Breast epithelium (tissue), 4 donors: Measurements from ENCODE around the gene PLB1. TPM values are rescaled to one million over a fixed set of nuclear protein-coding genes. Genes with fewer than 3 reads are reported as not detected.

ENCODE experiments used
- DNase-seq, 2 donors: peaks; one replicate each; pipeline ENCODE4 v3.0.0-alpha.2; 2019; ENCODE audit warnings: low spot score in 2 of 2
- H3K27ac ChIP-seq, 2 donors: fragments of 200-600 bp; sonication (generic) in 1 of 2; one replicate each; pipeline ENCODE4 v1.5.1; 2016 to 2019; ENCODE audit warnings: mild to moderate bottlenecking in 1 of 2
- H3K27me3 ChIP-seq, 2 donors: fragments of 200-600 bp; sonication (generic) in 1 of 2; one replicate each; pipeline versions ENCODE4 v1.5.1 to v1.6.0; 2017 to 2019; ENCODE audit warnings: control low read depth in 1 of 2, mild to moderate bottlenecking in 1 of 2
- H3K36me3 ChIP-seq: fragments of 200-600 bp; one replicate; pipeline ENCODE4 v1.5.1; 2019
- H3K4me1 ChIP-seq, 2 donors: fragments of 200-600 bp; sonication (generic); one replicate each; pipeline ENCODE4 v1.5.1; 2016 to 2019; ENCODE audit warnings: control low read depth in 1 of 2
- H3K4me3 ChIP-seq, 3 donors: fragments of 200-600 bp; sonication (generic); 1 replicate in 2 of 3; 2 replicates in 1 of 3; pipeline ENCODE4 v1.5.1; 2016 to 2019; ENCODE audit warnings: mild to moderate bottlenecking in 3 of 3, moderate library complexity in 2 of 3
- H3K9me3 ChIP-seq, 2 donors: fragments of 200-600 bp; sonication (generic) in 1 of 2; one replicate each; pipeline ENCODE4 v1.5.1; 2016 to 2019; ENCODE audit warnings: control low read depth in 1 of 2
- POLR2A ChIP-seq: fragments of 450-650 bp; IDR thresholded peaks from one replicate; pipeline ENCODE4 v1.6.1; 2016; ENCODE audit warnings: antibody characterized with exemption, mild to moderate bottlenecking, moderate library complexity
- POLR2AphosphoS5 ChIP-seq, 3 donors: sonication (generic); formaldehyde crosslinking; IDR thresholded peaks; one replicate each; pipeline ENCODE4 v1.6.1; 2017; ENCODE audit warnings: antibody characterized with exemption in 3 of 3
- intact Hi-C: fragments of 100-400 bp; cut with DNase I; formaldehyde crosslinking; loops from one replicate; pipeline ENCODE4 v1.15.1; 2023; ENCODE audit warnings: low total_unique reads
- total RNA-seq, 3 donors: library from RNA; depleted of rRNA; stranded (reverse); fragments of >200 nt; gene quantifications; one replicate each; pipeline ENCODE4 v1.1.0, GENCODE V29; 2016
- TF ChIP-seq, protein P1 (sequence below), 3 donors: fragments of 450-650 bp; IDR thresholded peaks; one replicate each; pipeline ENCODE4 v1.5.1; 2016 to 2017; ENCODE audit warnings: antibody characterized with exemption in 3 of 3, mild to moderate bottlenecking in 3 of 3, moderate library complexity in 3 of 3

Gene PLB1
- total RNA-seq, 3 donors from 2014 or later = 5.6 to 11.9 (median 8.8) TPM

DNA sequence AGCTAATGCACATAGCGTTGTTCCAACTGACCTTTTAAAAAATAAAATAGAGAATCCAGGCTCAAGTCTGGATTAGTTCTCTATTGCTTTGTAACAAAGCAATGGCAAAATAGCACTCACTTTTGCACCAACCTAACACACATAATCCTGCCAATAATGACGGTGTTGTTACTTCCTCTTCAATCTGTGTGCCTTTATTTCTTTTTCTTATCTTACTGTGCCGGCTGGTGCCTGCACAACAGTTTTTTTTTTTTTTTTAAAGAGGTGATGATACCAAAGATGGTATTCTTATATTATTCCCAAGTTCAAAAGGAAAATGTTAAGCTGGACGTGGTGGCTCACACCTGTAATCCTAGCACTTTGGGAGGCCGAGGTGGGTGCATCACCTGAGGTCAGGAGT lies 3.4 kb downstream of the PLB1 start:
- DNase-seq = no peak
- Histone ChIP-seq H3K27ac (no peak overlapping the region), H3K36me3 (no peaks in the 10 kb centered on the region), H3K9me3 (no peaks in the 10 kb centered on the region), H3K4me1 (no peaks in the 10 kb centered on the region), H3K4me3 (no peak overlapping the region), H3K27me3 (no peaks in the 10 kb centered on the region)
- intact Hi-C loops = no loop called here
- TF ChIP-seq POLR2AphosphoS5 (IDR thresholded peaks at IDR 0.05) = no peak
- TF ChIP-seq POLR2A = no peak
- TF ChIP-seq, protein P1, sequence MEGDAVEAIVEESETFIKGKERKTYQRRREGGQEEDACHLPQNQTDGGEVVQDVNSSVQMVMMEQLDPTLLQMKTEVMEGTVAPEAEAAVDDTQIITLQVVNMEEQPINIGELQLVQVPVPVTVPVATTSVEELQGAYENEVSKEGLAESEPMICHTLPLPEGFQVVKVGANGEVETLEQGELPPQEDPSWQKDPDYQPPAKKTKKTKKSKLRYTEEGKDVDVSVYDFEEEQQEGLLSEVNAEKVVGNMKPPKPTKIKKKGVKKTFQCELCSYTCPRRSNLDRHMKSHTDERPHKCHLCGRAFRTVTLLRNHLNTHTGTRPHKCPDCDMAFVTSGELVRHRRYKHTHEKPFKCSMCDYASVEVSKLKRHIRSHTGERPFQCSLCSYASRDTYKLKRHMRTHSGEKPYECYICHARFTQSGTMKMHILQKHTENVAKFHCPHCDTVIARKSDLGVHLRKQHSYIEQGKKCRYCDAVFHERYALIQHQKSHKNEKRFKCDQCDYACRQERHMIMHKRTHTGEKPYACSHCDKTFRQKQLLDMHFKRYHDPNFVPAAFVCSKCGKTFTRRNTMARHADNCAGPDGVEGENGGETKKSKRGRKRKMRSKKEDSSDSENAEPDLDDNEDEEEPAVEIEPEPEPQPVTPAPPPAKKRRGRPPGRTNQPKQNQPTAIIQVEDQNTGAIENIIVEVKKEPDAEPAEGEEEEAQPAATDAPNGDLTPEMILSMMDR (IDR thresholded peaks at IDR 0.05) = no peak

GRCh38 chr2:28505361-28505760 lies 9.5 kb downstream of the PLB1 start:
- intact Hi-C loops = no loop called here
- Histone ChIP-seq H3K27me3 (no peaks in the 10 kb centered on the region), H3K4me3 (no peak overlapping the region), H3K9me3 (no peaks in the 10 kb centered on the region), H3K36me3 (no peaks in the 10 kb centered on the region), H3K4me1 (no peaks in the 10 kb centered on the region), H3K27ac (no peak overlapping the region)
- TF ChIP-seq, protein P1 (IDR thresholded peaks at IDR 0.05) = no peak
- TF ChIP-seq POLR2A (no peak), POLR2AphosphoS5 (IDR thresholded peaks at IDR 0.05) (no peak)
- no peak for DNase-seq

- Histone ChIP-seq H3K27me3 (no peaks in the 10 kb centered on the region), H3K4me1 (no peaks in the 10 kb centered on the region), H3K36me3 (no peaks in the 10 kb centered on the region), H3K9me3 (no peaks in the 10 kb centered on the region), H3K27ac (no peak overlapping the region), H3K4me3 (no peak overlapping the region)
- TF ChIP-seq POLR2AphosphoS5 (IDR thresholded peaks at IDR 0.05) (no peak), POLR2A (no peak)
- TF ChIP-seq, protein P1 (IDR thresholded peaks at IDR 0.05) = no peak
- intact Hi-C loops = loop anchor here (1.0 kb wide), 1 partner anchor 29 kb away; no protein-coding TSS in a partner anchor
- no peak for DNase-seq
Measured at GRCh38 chr2:28506112-28506910, 10.5 kb downstream of the PLB1 start.

GRCh38 chr2:28507796-28508764 lies 12.2 kb downstream of the PLB1 start:
- H3K4me3 ChIP-seq = no peak overlapping the region
- no peaks in the 10 kb centered on the region for H3K4me1 ChIP-seq
- intact Hi-C loops = no loop called here
- TF ChIP-seq POLR2A (no peak), POLR2AphosphoS5 (IDR thresholded peaks at IDR 0.05) (no peak)
- TF ChIP-seq, protein P1 (IDR thresholded peaks at IDR 0.05) = no peak
- H3K27me3 ChIP-seq = no peaks in the 10 kb centered on the region
- DNase-seq = peak in 1 of 2 donors; percentile 18
- no peaks in the 10 kb centered on the region for H3K9me3 ChIP-seq
- no peak overlapping the region for H3K27ac ChIP-seq
- H3K36me3 ChIP-seq = no peaks in the 10 kb centered on the region
